CD4-positive, alpha-beta T cell (primary cell): Measurements from ENCODE around the gene ENTR1. TPM values are rescaled to one million over a fixed set of nuclear protein-coding genes. Genes with fewer than 3 reads are reported as not detected.

Experiments used
- ATAC-seq: fragments of 200-7000 bp; cut with Tn5 transposase; one replicate; pipeline ENCODE4 v1.10.0; 2022; ENCODE audit warnings: mild to moderate bottlenecking; ENCODE audit not compliant: poor library complexity
- CTCF ChIA-PET: fragments of 350-600 bp; sonication (Branson Sonifier 250); formaldehyde crosslinking; loops from one replicate; lab custom pipeline; 2021; ENCODE audit warnings: antibody characterized with exemption, inconsistent platforms; lab: Charles Lee
- POLR2A ChIA-PET: fragments of 350-600 bp; sonication (Branson Sonifier 250); formaldehyde crosslinking; loops from one replicate; lab custom pipeline; 2021; ENCODE audit warnings: antibody characterized with exemption, inconsistent platforms; lab: Charles Lee
- DNase-seq, 14 experiments: peaks; one replicate each; pipeline ENCODE4 v3.0.0-alpha.2; 2013 to 2020; ENCODE audit warnings: mixed read lengths in 2 of 14
- H3K27ac ChIP-seq, 2 donors: one replicate each; pipeline versions ENCODE4 v1.5.1 to v1.7.0; 2013; ENCODE audit warnings: low read length in 2 of 2, low read depth in 1 of 2, mild to moderate bottlenecking in 1 of 2
- H3K27me3 ChIP-seq, 2 experiments: 1 replicate in 1 of 2; 2 replicates in 1 of 2; pipeline versions ENCODE4 v1.6.1 to v1.7.0; 2013; ENCODE audit warnings: low read length in 2 of 2, control low read depth in 1 of 2, mild to moderate bottlenecking in 1 of 2, moderate library complexity in 1 of 2; ENCODE audit not compliant: insufficient read depth in 2 of 2, control insufficient read depth in 1 of 2
- H3K36me3 ChIP-seq: one replicate; pipeline ENCODE4 v1.6.1; 2013; ENCODE audit warnings: low read length, control low read depth; ENCODE audit not compliant: insufficient read depth
- H3K4me1 ChIP-seq: one replicate; pipeline ENCODE4 v1.6.1; 2013; ENCODE audit warnings: low read length, control low read depth; ENCODE audit not compliant: insufficient read depth
- H3K4me3 ChIP-seq: one replicate; pipeline ENCODE4 v1.5.1; 2013; ENCODE audit warnings: mild to moderate bottlenecking, low read length, moderate library complexity
- H3K9me3 ChIP-seq, 2 experiments: 1 replicate in 1 of 2; 2 replicates in 1 of 2; pipeline versions ENCODE4 v1.6.1 to v1.7.0; 2013; ENCODE audit warnings: low read length in 2 of 2, mild to moderate bottlenecking in 2 of 2, control low read depth in 1 of 2, moderate library complexity in 1 of 2; ENCODE audit not compliant: control insufficient read depth in 1 of 2, insufficient read depth in 1 of 2
- H3K27ac Mint-ChIP-seq: one replicate; pipeline ENCODE4 v1.8.0; 2020; ENCODE audit warnings: mixed read lengths
- H3K27me3 Mint-ChIP-seq: one replicate; pipeline ENCODE4 v1.8.0; 2021; ENCODE audit warnings: mixed read lengths
- H3K36me3 Mint-ChIP-seq: one replicate; pipeline ENCODE4 v1.8.0; 2021; ENCODE audit warnings: low read depth, mixed read lengths
- H3K4me1 Mint-ChIP-seq: one replicate; pipeline ENCODE4 v1.8.0; 2021; ENCODE audit warnings: low read depth, mixed read lengths
- H3K4me3 Mint-ChIP-seq: one replicate; pipeline ENCODE4 v1.8.0; 2020; ENCODE audit warnings: mild to moderate bottlenecking, mixed read lengths
- H3K9me3 Mint-ChIP-seq: one replicate; pipeline ENCODE4 v1.8.0; 2020; ENCODE audit warnings: mixed read lengths
- intact Hi-C, 2 experiments: fragments of 100-400 bp; cut with DNase I in 1 of 2; cut with micrococcal nuclease in 1 of 2; formaldehyde crosslinking; loops; one replicate each; pipeline versions ENCODE4 v1.15.1 to v1.9.0; 2023 to 2025; cut with DNase I, micrococcal nuclease
- total RNA-seq, 174 experiments: library from RNA in 2 of 174; stranded (reverse) in 2 of 174; gene quantifications; one replicate each; pipeline ENCODE4 v1.2.3 and lab custom pipeline; 2021 to 2026
- TF ChIP-seq, protein P1 (sequence below): fragments of 200-600 bp; IDR thresholded peaks from one replicate; pipeline ENCODE4 v1.8.0; 2022; ENCODE audit warnings: antibody characterized with exemption, mild to moderate bottlenecking

The ENTR1 gene
- total RNA-seq, 2 experiments from 2014 or later = 37.7 to 43.2 TPM

GRCh38 chr9:136361047-136361753 lies 49.2 kb downstream of the ENTR1 start:
- no peaks in the 10 kb centered on the region for H3K9me3 Mint-ChIP-seq
- no peaks in the 10 kb centered on the region for H3K27me3 Mint-ChIP-seq
- Histone ChIP-seq H3K4me3 (no peak overlapping the region), H3K27ac (no peak overlapping the region), H3K27me3 (no peaks in the 10 kb centered on the region), H3K9me3 (peaks cover 0 to 8% of the 10 kb centered on the region in 2 experiments), H3K4me1 (peaks cover 19% of the 10 kb centered on the region), H3K36me3 (peaks cover 8% of the 10 kb centered on the region)
- TF ChIP-seq, protein P1, sequence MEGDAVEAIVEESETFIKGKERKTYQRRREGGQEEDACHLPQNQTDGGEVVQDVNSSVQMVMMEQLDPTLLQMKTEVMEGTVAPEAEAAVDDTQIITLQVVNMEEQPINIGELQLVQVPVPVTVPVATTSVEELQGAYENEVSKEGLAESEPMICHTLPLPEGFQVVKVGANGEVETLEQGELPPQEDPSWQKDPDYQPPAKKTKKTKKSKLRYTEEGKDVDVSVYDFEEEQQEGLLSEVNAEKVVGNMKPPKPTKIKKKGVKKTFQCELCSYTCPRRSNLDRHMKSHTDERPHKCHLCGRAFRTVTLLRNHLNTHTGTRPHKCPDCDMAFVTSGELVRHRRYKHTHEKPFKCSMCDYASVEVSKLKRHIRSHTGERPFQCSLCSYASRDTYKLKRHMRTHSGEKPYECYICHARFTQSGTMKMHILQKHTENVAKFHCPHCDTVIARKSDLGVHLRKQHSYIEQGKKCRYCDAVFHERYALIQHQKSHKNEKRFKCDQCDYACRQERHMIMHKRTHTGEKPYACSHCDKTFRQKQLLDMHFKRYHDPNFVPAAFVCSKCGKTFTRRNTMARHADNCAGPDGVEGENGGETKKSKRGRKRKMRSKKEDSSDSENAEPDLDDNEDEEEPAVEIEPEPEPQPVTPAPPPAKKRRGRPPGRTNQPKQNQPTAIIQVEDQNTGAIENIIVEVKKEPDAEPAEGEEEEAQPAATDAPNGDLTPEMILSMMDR = no peak
- peaks cover 5% of the 10 kb centered on the region for H3K4me1 Mint-ChIP-seq
- ATAC-seq (no peak), DNase-seq (no peak)
- POLR2A ChIA-PET = no interaction called here
- intact Hi-C loops = loop anchor here in 1 of 2 experiments (5.0 kb wide), 2 partner anchors 244 to 526 kb away; partner anchors contain the start of genes TMEM250 and TRAF2
- CTCF ChIA-PET = no interaction called here
- H3K36me3 Mint-ChIP-seq = peaks cover 8% of the 10 kb centered on the region
- H3K4me3 Mint-ChIP-seq = no peak overlapping the region
- no peak overlapping the region for H3K27ac Mint-ChIP-seq

DNA sequence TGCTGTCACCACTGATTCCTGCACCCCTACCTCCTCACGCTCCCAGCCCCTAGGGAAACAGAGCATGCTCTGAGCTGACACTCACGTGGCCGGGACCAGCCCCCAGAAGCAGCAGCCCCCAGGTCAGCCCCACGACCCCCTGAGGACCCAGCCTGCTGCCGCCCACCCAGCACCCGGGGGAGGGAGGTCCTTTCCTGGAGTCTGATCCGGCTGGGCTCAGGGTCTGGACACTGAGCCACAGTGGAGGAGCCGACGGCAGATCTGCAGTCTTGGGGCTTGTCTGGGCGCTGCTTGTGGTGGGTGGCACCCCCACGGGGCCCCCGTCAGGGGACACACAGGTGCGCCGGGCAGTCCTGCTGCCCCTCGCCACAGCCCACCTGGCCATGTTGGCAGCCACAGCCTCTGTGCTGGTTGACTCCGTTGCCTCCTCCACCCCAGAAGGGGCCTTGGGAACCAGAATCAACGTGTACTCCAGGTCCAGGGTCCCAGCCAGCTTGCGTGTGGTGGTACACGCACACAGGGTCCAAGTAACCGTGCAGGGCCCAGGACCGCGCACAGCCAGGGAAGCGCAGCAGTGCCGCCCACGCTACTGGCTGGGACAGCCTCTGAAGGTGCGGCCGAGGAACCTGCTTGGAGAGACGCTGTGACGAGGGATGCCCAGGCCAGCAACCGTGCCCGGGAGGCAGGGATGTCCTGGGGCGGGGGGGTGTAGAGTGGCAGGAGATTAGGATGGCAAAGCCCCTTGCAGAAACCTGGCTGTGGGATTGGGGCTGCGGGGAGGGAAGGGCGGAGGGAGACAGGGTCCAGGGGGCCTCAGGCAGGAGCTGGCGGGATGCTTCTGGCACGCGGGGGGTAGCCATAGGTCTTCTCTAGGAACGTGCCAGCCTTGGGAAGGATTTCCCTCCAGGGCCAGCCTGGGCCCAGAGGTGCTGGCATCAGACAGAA lies 50.4 kb downstream of the ENTR1 start:
- ATAC-seq = no peak
- intact Hi-C loops = loop anchor here in 1 of 2 experiments (5.0 kb wide), 2 partner anchors 243 to 527 kb away; partner anchors contain the start of genes TMEM250 and TRAF2
- POLR2A ChIA-PET = no interaction called here
- H3K4me1 ChIP-seq = peaks cover 19% of the 10 kb centered on the region
- H3K27ac Mint-ChIP-seq = no peak overlapping the region
- H3K27me3 ChIP-seq = no peaks in the 10 kb centered on the region
- peaks cover 8% of the 10 kb centered on the region for H3K36me3 ChIP-seq
- no peaks in the 10 kb centered on the region for H3K9me3 Mint-ChIP-seq
- DNase-seq = no peak
- H3K4me3 ChIP-seq = no peak overlapping the region
- CTCF ChIA-PET = no interaction called here
- H3K36me3 Mint-ChIP-seq = peaks cover 8% of the 10 kb centered on the region
- no peaks in the 10 kb centered on the region for H3K27me3 Mint-ChIP-seq
- TF ChIP-seq, protein P1 = no peak
- no peak overlapping the region for H3K27ac ChIP-seq
- no peak overlapping the region for H3K4me3 Mint-ChIP-seq
- H3K9me3 ChIP-seq = peaks cover 0 to 8% of the 10 kb centered on the region in 2 experiments
- H3K4me1 Mint-ChIP-seq = peaks cover 5% of the 10 kb centered on the region

GRCh38 chr9:136358888-136359287 lies 51.5 kb downstream of the ENTR1 start:
- Mint-ChIP-seq H3K4me1 (peaks cover 5% of the 10 kb centered on the region), H3K27me3 (no peaks in the 10 kb centered on the region), H3K9me3 (no peaks in the 10 kb centered on the region), H3K4me3 (no peak overlapping the region), H3K36me3 (peaks cover 8% of the 10 kb centered on the region), H3K27ac (no peak overlapping the region)
- Histone ChIP-seq H3K27ac (no peak overlapping the region), H3K36me3 (peaks cover 8% of the 10 kb centered on the region), H3K27me3 (no peaks in the 10 kb centered on the region), H3K4me3 (no peak overlapping the region), H3K9me3 (peaks cover 0 to 2% of the 10 kb centered on the region in 2 experiments), H3K4me1 (peaks cover 10% of the 10 kb centered on the region)
- intact Hi-C loops = no loop called here
- TF ChIP-seq, protein P1 = no peak
- CTCF ChIA-PET = no interaction called here
- POLR2A ChIA-PET = no interaction called here
- DNase-seq (no peak), ATAC-seq (no peak)
